Lower leg skin (tissue), 3 donors: ENCODE measurements around the gene LAMP5.

Experiments
- POLR2A ChIP-seq, 2 donors: fragments of 450-650 bp; IDR thresholded peaks; one replicate each; pipeline ENCODE4 v1.6.1; 2016 to 2017; ENCODE audit warnings: antibody characterized with exemption in 2 of 2, mild to moderate bottlenecking in 1 of 2, moderate library complexity in 1 of 2
- TF ChIP-seq, protein P1 (sequence below), 3 donors: fragments of 450-650 bp; IDR thresholded peaks; one replicate each; pipeline ENCODE4 v1.5.1; 2016; ENCODE audit warnings: antibody characterized with exemption in 3 of 3, mild to moderate bottlenecking in 3 of 3, moderate library complexity in 2 of 3

DNA sequence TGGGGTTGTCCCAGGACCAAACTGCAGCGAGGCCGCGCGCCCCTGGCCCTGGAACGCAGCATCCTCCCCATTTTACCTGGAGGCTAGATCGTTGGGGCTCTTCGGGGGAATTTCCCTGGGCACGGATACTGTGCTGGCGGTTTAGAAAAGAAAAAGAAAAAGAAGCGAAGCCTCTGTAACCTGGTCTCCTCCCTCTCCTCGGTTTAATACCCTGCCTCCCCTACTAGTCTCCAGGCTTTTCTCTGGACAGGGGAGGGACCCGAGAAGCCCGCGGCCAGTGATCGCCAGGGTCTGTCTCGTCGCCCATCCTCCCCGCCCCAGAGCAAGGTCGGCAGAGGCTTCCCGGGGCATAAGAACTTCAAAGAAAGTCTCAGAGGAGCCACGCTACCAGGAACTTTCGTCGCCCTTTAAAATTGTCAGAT lies 6.1 kb upstream of the LAMP5 start:
- TF ChIP-seq POLR2A (IDR thresholded peaks at IDR 0.05): no peak
- TF ChIP-seq, protein P1, sequence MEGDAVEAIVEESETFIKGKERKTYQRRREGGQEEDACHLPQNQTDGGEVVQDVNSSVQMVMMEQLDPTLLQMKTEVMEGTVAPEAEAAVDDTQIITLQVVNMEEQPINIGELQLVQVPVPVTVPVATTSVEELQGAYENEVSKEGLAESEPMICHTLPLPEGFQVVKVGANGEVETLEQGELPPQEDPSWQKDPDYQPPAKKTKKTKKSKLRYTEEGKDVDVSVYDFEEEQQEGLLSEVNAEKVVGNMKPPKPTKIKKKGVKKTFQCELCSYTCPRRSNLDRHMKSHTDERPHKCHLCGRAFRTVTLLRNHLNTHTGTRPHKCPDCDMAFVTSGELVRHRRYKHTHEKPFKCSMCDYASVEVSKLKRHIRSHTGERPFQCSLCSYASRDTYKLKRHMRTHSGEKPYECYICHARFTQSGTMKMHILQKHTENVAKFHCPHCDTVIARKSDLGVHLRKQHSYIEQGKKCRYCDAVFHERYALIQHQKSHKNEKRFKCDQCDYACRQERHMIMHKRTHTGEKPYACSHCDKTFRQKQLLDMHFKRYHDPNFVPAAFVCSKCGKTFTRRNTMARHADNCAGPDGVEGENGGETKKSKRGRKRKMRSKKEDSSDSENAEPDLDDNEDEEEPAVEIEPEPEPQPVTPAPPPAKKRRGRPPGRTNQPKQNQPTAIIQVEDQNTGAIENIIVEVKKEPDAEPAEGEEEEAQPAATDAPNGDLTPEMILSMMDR (IDR thresholded peaks at IDR 0.05): no peak
